ENCODE results near the gene GALNT12.

Gene GALNT12

GRCh38 chr9:98854266-98854665 lies 46.8 kb downstream of the GALNT12 start:
- no peak for TF ChIP-seq TAF1 (IDR thresholded peaks at IDR 0.05; ENCODE audit: low read depth)
- TF ChIP-seq TEAD4 (IDR thresholded peaks at IDR 0.05) = no peak
- no peak for TF ChIP-seq NFIC (IDR thresholded peaks at IDR 0.05)
- no peak for TF ChIP-seq USF1 (IDR thresholded peaks at IDR 0.05)
- no peak for TF ChIP-seq YY1 (IDR thresholded peaks at IDR 0.05; ENCODE audit: low read depth)
- no peak for TF ChIP-seq RAD21 (IDR thresholded peaks at IDR 0.05; ENCODE audit: low read depth)
- no peak for TF ChIP-seq FOXM1 (IDR thresholded peaks at IDR 0.05; ENCODE audit: borderline replicate concordance, low read depth)
- no peak for TF ChIP-seq TCF12 (IDR thresholded peaks at IDR 0.05; ENCODE audit: low read depth)
- no peak for TF ChIP-seq EP300 (IDR thresholded peaks at IDR 0.05; ENCODE audit: borderline replicate concordance)
- TF ChIP-seq ZBTB7A (IDR thresholded peaks at IDR 0.05; ENCODE audit: low read depth) = no peak
- no peak for TF ChIP-seq REST (IDR thresholded peaks at IDR 0.05; ENCODE audit: low read depth)
- TF ChIP-seq EGR1 (IDR thresholded peaks at IDR 0.05) = no peak
- TF ChIP-seq MAX (IDR thresholded peaks at IDR 0.05) = no peak
- TF ChIP-seq CEBPB (IDR thresholded peaks at IDR 0.05) = no peak
- TF ChIP-seq CREB1 (IDR thresholded peaks at IDR 0.05; ENCODE audit: low read depth) = no peak

GRCh38 chr9:98855592-98855991 lies 48.1 kb downstream of the GALNT12 start:
- TF ChIP-seq YY1 (IDR thresholded peaks at IDR 0.05; ENCODE audit: low read depth) = no peak
- TF ChIP-seq ZBTB7A (IDR thresholded peaks at IDR 0.05; ENCODE audit: low read depth) = no peak
- no peak for TF ChIP-seq REST (IDR thresholded peaks at IDR 0.05; ENCODE audit: low read depth)
- no peak for TF ChIP-seq FOXM1 (IDR thresholded peaks at IDR 0.05; ENCODE audit: borderline replicate concordance, low read depth)
- TF ChIP-seq USF1 (IDR thresholded peaks at IDR 0.05) = no peak
- no peak for TF ChIP-seq EGR1 (IDR thresholded peaks at IDR 0.05)
- TF ChIP-seq TEAD4 (IDR thresholded peaks at IDR 0.05) = no peak
- TF ChIP-seq CEBPB (IDR thresholded peaks at IDR 0.05) = no peak
- TF ChIP-seq CREB1 (IDR thresholded peaks at IDR 0.05; ENCODE audit: low read depth) = no peak
- TF ChIP-seq MAX (IDR thresholded peaks at IDR 0.05) = no peak
- no peak for TF ChIP-seq NFIC (IDR thresholded peaks at IDR 0.05)
- no peak for TF ChIP-seq RAD21 (IDR thresholded peaks at IDR 0.05; ENCODE audit: low read depth)
- TF ChIP-seq EP300 (IDR thresholded peaks at IDR 0.05; ENCODE audit: borderline replicate concordance) = no peak
- TF ChIP-seq TCF12 (IDR thresholded peaks at IDR 0.05; ENCODE audit: low read depth) = no peak

- no peak for TF ChIP-seq NFIC (IDR thresholded peaks at IDR 0.05)
- no peak for TF ChIP-seq ZBTB7A (IDR thresholded peaks at IDR 0.05; ENCODE audit: low read depth)
- TF ChIP-seq FOXM1 (IDR thresholded peaks at IDR 0.05; ENCODE audit: borderline replicate concordance, low read depth) = no peak
- TF ChIP-seq USF1 (IDR thresholded peaks at IDR 0.05) = no peak
- TF ChIP-seq CREB1 (IDR thresholded peaks at IDR 0.05; ENCODE audit: low read depth) = no peak
- TF ChIP-seq TAF1 (IDR thresholded peaks at IDR 0.05; ENCODE audit: low read depth) = no peak
- TF ChIP-seq REST (IDR thresholded peaks at IDR 0.05; ENCODE audit: low read depth) = no peak
- TF ChIP-seq YY1 (IDR thresholded peaks at IDR 0.05; ENCODE audit: low read depth) = no peak
- TF ChIP-seq TEAD4 (IDR thresholded peaks at IDR 0.05) = no peak
- TF ChIP-seq EP300 (IDR thresholded peaks at IDR 0.05; ENCODE audit: borderline replicate concordance) = no peak
- TF ChIP-seq CEBPB (IDR thresholded peaks at IDR 0.05) = no peak
- TF ChIP-seq EGR1 (IDR thresholded peaks at IDR 0.05) = no peak
These were observed 49.5 kb downstream of the GALNT12 start for GRCh38 chr9:98856982-98857381.

- TF ChIP-seq USF1 (IDR thresholded peaks at IDR 0.05) = no peak
- no peak for TF ChIP-seq NFIC (IDR thresholded peaks at IDR 0.05)
- no peak for TF ChIP-seq MAX (IDR thresholded peaks at IDR 0.05)
- no peak for TF ChIP-seq RAD21 (IDR thresholded peaks at IDR 0.05; ENCODE audit: low read depth)
- TF ChIP-seq ZBTB7A (IDR thresholded peaks at IDR 0.05; ENCODE audit: low read depth) = no peak
- no peak for TF ChIP-seq TCF12 (IDR thresholded peaks at IDR 0.05; ENCODE audit: low read depth)
These were observed 52.5 kb downstream of the GALNT12 start for GRCh38 chr9:98859941-98860340.
